Measurements from ENCODE around the gene ST8SIA1. TPM values are rescaled to one million over a fixed set of nuclear protein-coding genes. Genes with fewer than 3 reads are reported as not detected.

Gene ST8SIA1
- polyA plus RNA-seq, 1 donor from 2014 or later, result 22.5 TPM

GRCh38 chr12:22372277-22372837, 37.9 kb upstream of the ST8SIA1 start (continued):
- no peak for TF ChIP-seq RAD21 (conservative IDR thresholded peaks at IDR 0.05)

GRCh38 chr12:22366181-22366580, 31.7 kb upstream of the ST8SIA1 start:
- no peak overlapping the region for H3K4me3 ChIP-seq (ENCODE audit: low read length)
- no peak overlapping the region for H3K27ac ChIP-seq (ENCODE audit: low read length)
- H3K36me3 ChIP-seq (ENCODE audit: insufficient read depth, low read length), result no peaks in the 10 kb centered on the region
- no peak overlapping the region for H3K4me2 ChIP-seq (ENCODE audit: low read length)
- TF ChIP-seq RAD21 (conservative IDR thresholded peaks at IDR 0.05) (no peak), MXI1 (conservative IDR thresholded peaks at IDR 0.05; ENCODE audit: poor library complexity, severe bottlenecking) (no peak), EP300 (conservative IDR thresholded peaks at IDR 0.05; ENCODE audit: poor library complexity, severe bottlenecking) (no peak), REST (IDR thresholded peaks at IDR 0.05; ENCODE audit: borderline replicate concordance) (no peak), TAF1 (IDR thresholded peaks at IDR 0.05; ENCODE audit: low read depth) (no peak), EZH2 (IDR thresholded peaks at IDR 0.05; ENCODE audit: borderline replicate concordance, insufficient read depth, low read length, poor library complexity, severe bottlenecking) (no peak), CTCF (IDR thresholded peaks at IDR 0.05; ENCODE audit: poor library complexity, severe bottlenecking) (no peak), POLR2AphosphoS5 (IDR thresholded peaks at IDR 0.05) (no peak), SMC3 (conservative IDR thresholded peaks at IDR 0.05; ENCODE audit: poor library complexity) (no peak)
- H4K20me1 ChIP-seq (ENCODE audit: insufficient read depth), result no peaks in the 10 kb centered on the region
- H2AFZ ChIP-seq (ENCODE audit: low read depth, low read length), result no peak overlapping the region
- H3K27me3 ChIP-seq (ENCODE audit: insufficient read depth, low read depth, low read length), result no peaks in the 10 kb centered on the region
- H3K9me3 ChIP-seq (ENCODE audit: low read length), result no peaks in the 10 kb centered on the region
- no peaks in the 10 kb centered on the region for H3K9me2 ChIP-seq (ENCODE audit: insufficient read depth, low read length)
- no peaks in the 10 kb centered on the region for H3F3A ChIP-seq (ENCODE audit: insufficient read depth, low read length, poor library complexity, severe bottlenecking)
- no peaks in the 10 kb centered on the region for H3K79me2 ChIP-seq (replicated peaks; ENCODE audit: insufficient read depth, low read length)
- H3K9ac ChIP-seq (ENCODE audit: low read length), result no peak overlapping the region

- H3K27me3 ChIP-seq (ENCODE audit: insufficient read depth, low read depth, low read length), result no peaks in the 10 kb centered on the region
- TF ChIP-seq REST (IDR thresholded peaks at IDR 0.05; ENCODE audit: borderline replicate concordance) (no peak), TAF1 (IDR thresholded peaks at IDR 0.05; ENCODE audit: low read depth) (no peak), MXI1 (conservative IDR thresholded peaks at IDR 0.05; ENCODE audit: poor library complexity, severe bottlenecking) (no peak), RAD21 (conservative IDR thresholded peaks at IDR 0.05) (no peak), EZH2 (IDR thresholded peaks at IDR 0.05; ENCODE audit: borderline replicate concordance, insufficient read depth, low read length, poor library complexity, severe bottlenecking) (no peak), EP300 (conservative IDR thresholded peaks at IDR 0.05; ENCODE audit: poor library complexity, severe bottlenecking) (no peak), POLR2AphosphoS5 (IDR thresholded peaks at IDR 0.05) (no peak), SMC3 (conservative IDR thresholded peaks at IDR 0.05; ENCODE audit: poor library complexity) (no peak), CTCF (IDR thresholded peaks at IDR 0.05; ENCODE audit: poor library complexity, severe bottlenecking) (no peak)
- H3K9me3 ChIP-seq (ENCODE audit: low read length), result no peaks in the 10 kb centered on the region
- H3K79me2 ChIP-seq (replicated peaks; ENCODE audit: insufficient read depth, low read length), result no peaks in the 10 kb centered on the region
- no peaks in the 10 kb centered on the region for H4K20me1 ChIP-seq (ENCODE audit: insufficient read depth)
- H3K9ac ChIP-seq (ENCODE audit: low read length), result no peak overlapping the region
- no peak overlapping the region for H3K27ac ChIP-seq (ENCODE audit: low read length)
- H3K4me2 ChIP-seq (ENCODE audit: low read length), result no peak overlapping the region
- no peak overlapping the region for H2AFZ ChIP-seq (ENCODE audit: low read depth, low read length)
- no peak overlapping the region for H3K4me3 ChIP-seq (ENCODE audit: low read length)
- H3K36me3 ChIP-seq (ENCODE audit: insufficient read depth, low read length), result no peaks in the 10 kb centered on the region
- no peaks in the 10 kb centered on the region for H3F3A ChIP-seq (ENCODE audit: insufficient read depth, low read length, poor library complexity, severe bottlenecking)
- H3K9me2 ChIP-seq (ENCODE audit: insufficient read depth, low read length), result no peaks in the 10 kb centered on the region
These were observed 27.3 kb upstream of the ST8SIA1 start for GRCh38 chr12:22361785-22362184.

Measured in neural cell (in vitro differentiated cells).